DMS53 (cell line): ENCODE results near the gene PCSK6.

Source experiments
- DNase-seq: peaks from one replicate; lab custom pipeline; 2025; lab: John Stamatoyannopoulos, UW

The PCSK6 gene

GRCh38 chr15:101326462-101327146, 162.9 kb downstream of the PCSK6 start:
- DNase-seq: no peak

- no peak for DNase-seq
Observed at GRCh38 chr15:101326026-101326315, 163.5 kb downstream of the PCSK6 start.

- DNase-seq: no peak
Observed at GRCh38 chr15:101325263-101326025, 164.1 kb downstream of the PCSK6 start.

GRCh38 chr15:101324524-101325177, 164.9 kb downstream of the PCSK6 start:
- no peak for DNase-seq

GRCh38 chr15:101323793-101324523, 165.5 kb downstream of the PCSK6 start:
- DNase-seq: no peak

GRCh38 chr15:101322854-101323477, 166.5 kb downstream of the PCSK6 start:
- DNase-seq: no peak

- DNase-seq: no peak
Observed at GRCh38 chr15:101322016-101322695, 167.4 kb downstream of the PCSK6 start.

- no peak for DNase-seq
Observed at GRCh38 chr15:101320501-101321052, 168.9 kb downstream of the PCSK6 start.

- no peak for DNase-seq
Observed at GRCh38 chr15:101318839-101319238, 170.7 kb downstream of the PCSK6 start.

- DNase-seq: no peak
Observed at GRCh38 chr15:101318147-101318819, 171.2 kb downstream of the PCSK6 start.

GRCh38 chr15:101317336-101317872, 172.1 kb downstream of the PCSK6 start:
- no peak for DNase-seq

GRCh38 chr15:101316529-101316928, 173.0 kb downstream of the PCSK6 start:
- DNase-seq: no peak

- DNase-seq: no peak
Observed at GRCh38 chr15:101315736-101316135, 173.8 kb downstream of the PCSK6 start.

GRCh38 chr15:101314336-101315125, 175.0 kb downstream of the PCSK6 start:
- DNase-seq: no peak

- no peak for DNase-seq
Observed at GRCh38 chr15:101313041-101313761, 176.3 kb downstream of the PCSK6 start.

GRCh38 chr15:101310508-101310907, 179.0 kb downstream of the PCSK6 start:
- DNase-seq: no peak

GRCh38 chr15:101310161-101310480, 179.4 kb downstream of the PCSK6 start:
- DNase-seq: no peak

GRCh38 chr15:101309436-101310160, 179.9 kb downstream of the PCSK6 start:
- DNase-seq: no peak
